CD4-positive, alpha-beta T cell treated with Interleukin-15 for 1 hour (primary cell): ENCODE results near the gene AP3S2.
"Not testable (repeated sequence)": the region's sequence is repeated elsewhere in the genome, so short reads cannot be mapped to it uniquely, and the experiment has no call there.

ENCODE experiments used
- DNase-seq: peaks from one replicate; pipeline ENCODE4 v3.0.0-alpha.2; 2020

AP3S2 gene

GRCh38 chr15:89797678-89798201 is 96.1 kb downstream of the AP3S2 start:
- DNase-seq: no peak

- DNase-seq: no peak
Observed at GRCh38 chr15:89795996-89796395, 97.8 kb downstream of the AP3S2 start.

- DNase-seq: no peak
Observed at GRCh38 chr15:89794627-89795241, 99.1 kb downstream of the AP3S2 start.

GRCh38 chr15:89792106-89792805 is 101.5 kb downstream of the AP3S2 start:
- DNase-seq: no peak

DNA sequence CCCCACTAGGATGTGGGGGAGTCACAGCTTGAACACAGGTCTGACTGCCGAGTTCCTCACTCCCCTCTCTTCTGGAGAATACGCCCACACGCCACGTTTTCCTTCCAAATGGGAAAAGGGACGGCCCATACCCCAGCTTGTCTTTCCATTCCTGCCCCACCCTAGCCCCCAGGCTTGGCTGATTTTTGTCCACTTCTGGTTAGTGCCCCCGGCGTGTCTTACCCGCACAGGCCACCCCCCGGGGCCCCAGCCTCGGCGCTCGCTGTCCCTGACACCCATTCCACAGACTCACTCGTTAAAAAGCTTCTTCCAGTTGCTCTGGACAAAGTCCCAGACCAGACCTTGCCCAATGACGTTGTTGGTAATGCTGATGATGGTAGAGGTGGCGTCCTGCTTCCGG is 103.1 kb downstream of the AP3S2 start:
- DNase-seq: no peak

DNA sequence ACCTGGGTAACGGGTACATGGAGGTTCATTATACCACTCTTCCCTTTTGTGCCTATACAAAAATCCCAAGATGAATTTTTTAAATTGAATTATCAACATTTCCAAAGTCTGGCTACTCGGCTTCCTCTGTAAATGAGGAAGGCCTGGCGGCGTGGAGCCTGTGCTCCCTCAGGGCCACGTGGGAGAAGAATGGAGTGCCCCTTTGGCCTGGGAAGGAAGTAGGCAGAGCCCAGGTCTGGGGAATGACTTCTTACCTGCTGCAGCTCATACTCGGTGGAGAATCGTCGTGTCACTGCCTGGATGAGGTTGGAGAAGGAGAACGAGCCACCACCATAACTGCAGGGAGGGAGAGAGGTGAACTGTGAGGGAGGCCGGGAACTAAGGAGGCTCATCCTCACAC is 103.6 kb downstream of the AP3S2 start:
- no peak for DNase-seq

DNA sequence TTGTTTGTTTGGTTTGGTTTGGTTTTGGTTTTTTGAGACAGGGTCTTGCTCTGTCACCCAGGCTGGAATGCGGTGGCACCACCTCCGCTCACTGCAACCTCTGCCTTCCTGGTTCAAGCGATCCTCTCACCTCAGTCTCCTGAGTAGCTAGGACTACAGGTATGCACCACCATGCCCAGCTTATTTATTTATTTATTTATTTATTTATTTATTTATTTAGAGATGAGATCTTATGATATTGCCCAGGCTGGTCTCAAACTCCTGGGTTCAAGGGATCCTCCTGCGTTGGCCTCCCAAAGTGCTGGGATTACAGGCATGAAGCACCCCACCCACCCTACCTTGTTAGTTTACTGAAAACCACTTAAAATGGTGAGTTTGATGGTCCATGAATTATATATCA is 105.2 kb downstream of the AP3S2 start:
- not testable (repeated sequence) for DNase-seq

DNA sequence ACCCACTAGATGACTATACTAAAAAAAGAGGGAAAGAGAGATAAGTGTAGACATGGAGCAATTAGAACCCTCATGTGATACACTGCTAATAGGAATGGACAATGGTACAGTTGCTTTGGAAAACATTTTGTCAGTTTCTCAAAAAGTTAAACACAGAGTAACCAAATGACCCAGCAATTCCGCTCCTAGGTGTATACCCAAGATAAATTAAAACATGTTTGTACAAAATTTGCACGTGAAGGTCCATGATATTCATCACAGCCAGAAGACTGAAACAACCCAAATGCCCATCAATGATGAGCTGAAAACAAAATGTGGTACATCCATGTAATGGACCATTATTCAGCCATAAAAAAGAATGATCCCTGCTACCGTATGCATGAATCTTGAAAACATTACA is 105.8 kb downstream of the AP3S2 start:
- no peak for DNase-seq

GRCh38 chr15:89785774-89786140 is 108.0 kb downstream of the AP3S2 start:
- no peak for DNase-seq

- no peak for DNase-seq
Observed at GRCh38 chr15:89785064-89785773, 108.6 kb downstream of the AP3S2 start.

- DNase-seq: no peak
Observed at GRCh38 chr15:89784686-89784960, 109.2 kb downstream of the AP3S2 start.

- no peak for DNase-seq
Observed at GRCh38 chr15:89783861-89784685, 109.7 kb downstream of the AP3S2 start.

GRCh38 chr15:89783111-89783860 is 110.5 kb downstream of the AP3S2 start:
- DNase-seq: no peak

- DNase-seq: not testable (repeated sequence)
Observed at GRCh38 chr15:89782619-89782950, 111.2 kb downstream of the AP3S2 start.

DNA sequence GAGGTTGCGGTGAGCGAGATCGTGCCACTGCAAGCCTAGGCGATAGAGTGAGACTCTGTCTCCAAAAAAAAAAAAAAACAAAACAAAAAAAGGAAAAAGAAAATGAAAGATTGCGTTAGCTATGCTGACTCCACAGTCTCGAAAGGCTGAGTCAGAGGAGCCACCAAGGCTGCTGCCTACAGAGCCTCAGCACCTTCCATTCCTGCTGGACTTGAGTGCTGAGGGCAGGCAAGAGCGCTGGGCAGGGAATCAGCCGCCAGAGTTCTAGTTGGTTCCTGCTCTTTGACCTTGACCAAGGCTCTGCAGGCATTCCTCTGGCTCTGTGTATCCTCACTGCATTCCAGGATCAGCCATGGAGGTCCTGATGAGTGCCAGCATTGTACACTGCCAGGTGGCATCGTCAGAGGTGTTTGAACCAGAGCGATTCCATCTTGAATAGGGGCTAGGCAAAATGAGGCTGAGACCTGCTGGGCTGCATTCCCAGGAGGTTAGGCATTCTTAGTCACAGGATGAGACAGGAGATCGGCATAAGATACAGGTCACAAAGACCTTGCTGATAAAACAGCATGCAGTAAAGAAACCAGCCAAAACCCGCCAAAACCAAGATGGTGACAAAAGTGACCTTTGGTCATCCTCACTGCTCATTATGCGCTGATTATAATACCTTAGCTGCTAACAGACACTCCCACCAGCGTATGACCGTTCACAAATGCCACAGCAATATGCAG is 111.7 kb downstream of the AP3S2 start:
- DNase-seq: peak; percentile 52

- peak; percentile 69 for DNase-seq
Observed at GRCh38 chr15:89781055-89781454, 112.7 kb downstream of the AP3S2 start.

DNA sequence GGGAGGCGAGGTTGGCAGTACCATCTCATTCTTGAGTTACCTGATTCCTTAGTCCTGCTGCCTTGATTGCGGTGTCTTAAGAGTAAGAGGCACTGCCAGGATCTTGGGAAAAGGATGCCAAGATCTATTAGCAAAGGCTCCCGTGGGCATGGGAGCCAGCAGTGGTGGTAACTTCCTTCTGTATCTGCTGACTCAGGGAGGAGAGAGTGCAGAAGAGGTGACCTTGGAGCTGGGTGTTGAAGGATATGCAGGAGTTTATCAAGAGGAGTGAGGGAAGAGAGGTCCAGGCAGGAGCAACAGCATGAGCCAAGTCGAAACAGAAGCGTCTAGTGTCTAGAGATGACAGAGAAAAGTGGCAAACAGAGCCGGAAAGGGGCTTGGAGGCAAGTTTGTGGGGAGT is 113.2 kb downstream of the AP3S2 start:
- DNase-seq: no peak
